DOHH2 (cell line): ENCODE results near the gene XRCC4.

Experiments used
- EZH2phosphoT487 ChIP-seq: fragments of 200-600 bp; sonication (generic); IDR thresholded peaks from 2 replicates; pipeline ENCODE4 v1.6.1; 2017; ENCODE audit warnings: borderline replicate concordance, mild to moderate bottlenecking, antibody characterized with exemption, low read length, moderate library complexity, mixed read lengths
- TF ChIP-seq, protein P1 (sequence below): fragments of 200-600 bp; sonication (generic); IDR thresholded peaks from one replicate; pipeline ENCODE4 v1.5.1; 2014; ENCODE audit warnings: antibody characterized with exemption, mild to moderate bottlenecking, low read depth, low read length; ENCODE audit not compliant: poor library complexity, severe bottlenecking

DNA sequence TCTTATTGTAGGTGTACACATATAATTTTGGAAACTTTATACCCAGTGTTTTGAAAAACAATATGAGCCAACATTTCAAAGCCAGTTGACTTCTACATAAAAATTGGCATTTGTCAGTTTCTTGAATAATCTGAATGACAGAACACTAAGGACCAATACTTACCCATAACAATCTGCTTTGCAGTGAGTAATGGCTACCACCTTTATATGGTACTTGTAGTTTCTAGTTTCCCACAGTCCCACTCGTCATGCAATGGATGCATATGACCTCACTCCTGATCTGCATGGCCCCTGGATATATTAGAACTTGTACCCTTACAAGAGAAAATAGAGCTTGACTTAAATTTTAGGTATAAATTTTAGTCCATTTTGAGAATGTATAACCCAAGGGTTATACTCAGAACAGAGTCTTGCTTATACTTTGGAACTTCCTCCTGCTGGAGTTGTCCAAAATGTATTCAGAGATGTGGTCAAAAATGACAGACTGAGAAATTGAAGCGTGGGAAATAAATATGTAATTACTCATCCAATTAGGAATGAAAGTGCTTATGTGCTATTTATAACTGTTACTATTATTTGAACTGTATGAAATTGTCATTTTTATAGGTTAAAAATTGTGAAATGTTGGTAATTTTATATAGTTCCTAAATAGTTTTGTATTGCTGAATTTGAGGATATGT lies 19.5 kb downstream of the XRCC4 start:
- TF ChIP-seq, protein P1, sequence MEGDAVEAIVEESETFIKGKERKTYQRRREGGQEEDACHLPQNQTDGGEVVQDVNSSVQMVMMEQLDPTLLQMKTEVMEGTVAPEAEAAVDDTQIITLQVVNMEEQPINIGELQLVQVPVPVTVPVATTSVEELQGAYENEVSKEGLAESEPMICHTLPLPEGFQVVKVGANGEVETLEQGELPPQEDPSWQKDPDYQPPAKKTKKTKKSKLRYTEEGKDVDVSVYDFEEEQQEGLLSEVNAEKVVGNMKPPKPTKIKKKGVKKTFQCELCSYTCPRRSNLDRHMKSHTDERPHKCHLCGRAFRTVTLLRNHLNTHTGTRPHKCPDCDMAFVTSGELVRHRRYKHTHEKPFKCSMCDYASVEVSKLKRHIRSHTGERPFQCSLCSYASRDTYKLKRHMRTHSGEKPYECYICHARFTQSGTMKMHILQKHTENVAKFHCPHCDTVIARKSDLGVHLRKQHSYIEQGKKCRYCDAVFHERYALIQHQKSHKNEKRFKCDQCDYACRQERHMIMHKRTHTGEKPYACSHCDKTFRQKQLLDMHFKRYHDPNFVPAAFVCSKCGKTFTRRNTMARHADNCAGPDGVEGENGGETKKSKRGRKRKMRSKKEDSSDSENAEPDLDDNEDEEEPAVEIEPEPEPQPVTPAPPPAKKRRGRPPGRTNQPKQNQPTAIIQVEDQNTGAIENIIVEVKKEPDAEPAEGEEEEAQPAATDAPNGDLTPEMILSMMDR: no peak
- no peak for TF ChIP-seq EZH2phosphoT487
